Measurements from ENCODE around the gene MAPKAPK2. TPM values are rescaled to one million over a fixed set of nuclear protein-coding genes. Genes with fewer than 3 reads are reported as not detected.

MAPKAPK2 gene
- total RNA-seq, 1 donor from 2014 or later: 93.8 TPM

GRCh38 chr1:206668351-206668750, 16.4 kb upstream of the MAPKAPK2 start:
- H3K9me3 Mint-ChIP-seq (ENCODE audit: unreplicated experiment): peaks cover 4% of the 10 kb centered on the region
- no peaks in the 10 kb centered on the region for H3K36me3 Mint-ChIP-seq (ENCODE audit: unreplicated experiment)
- H3K27me3 Mint-ChIP-seq (ENCODE audit: unreplicated experiment): peaks cover 1% of the 10 kb centered on the region
- H3K4me1 Mint-ChIP-seq (ENCODE audit: low read depth, unreplicated experiment): peaks cover 7% of the 10 kb centered on the region
- no peak overlapping the region for H3K27ac Mint-ChIP-seq (ENCODE audit: unreplicated experiment)
- DNase-seq: no peak
- no peak for TF ChIP-seq CTCF (IDR thresholded peaks at IDR 0.05; ENCODE audit: partially characterized antibody, unreplicated experiment)
- H3K4me3 Mint-ChIP-seq (ENCODE audit: unreplicated experiment): no peak overlapping the region

- Mint-ChIP-seq H3K9me3 (ENCODE audit: unreplicated experiment) (no peaks in the 10 kb centered on the region), H3K4me3 (ENCODE audit: unreplicated experiment) (no peak overlapping the region), H3K36me3 (ENCODE audit: unreplicated experiment) (no peaks in the 10 kb centered on the region), H3K27ac (ENCODE audit: unreplicated experiment) (no peak overlapping the region), H3K27me3 (ENCODE audit: unreplicated experiment) (no peaks in the 10 kb centered on the region), H3K4me1 (ENCODE audit: low read depth, unreplicated experiment) (peaks cover 5% of the 10 kb centered on the region)
- no peak for DNase-seq
- TF ChIP-seq CTCF (IDR thresholded peaks at IDR 0.05; ENCODE audit: partially characterized antibody, unreplicated experiment): no peak
Observed at GRCh38 chr1:206668874-206669410, 15.8 kb upstream of the MAPKAPK2 start.

- Mint-ChIP-seq H3K4me3 (ENCODE audit: unreplicated experiment) (no peak overlapping the region), H3K36me3 (ENCODE audit: unreplicated experiment) (no peaks in the 10 kb centered on the region), H3K4me1 (ENCODE audit: low read depth, unreplicated experiment) (no peaks in the 10 kb centered on the region), H3K27me3 (ENCODE audit: unreplicated experiment) (peaks cover 5% of the 10 kb centered on the region), H3K9me3 (ENCODE audit: unreplicated experiment) (peaks cover 5% of the 10 kb centered on the region), H3K27ac (ENCODE audit: unreplicated experiment) (no peak overlapping the region)
- DNase-seq: no peak
- TF ChIP-seq CTCF (IDR thresholded peaks at IDR 0.05; ENCODE audit: partially characterized antibody, unreplicated experiment): no peak
Observed at GRCh38 chr1:206672011-206672688, 12.6 kb upstream of the MAPKAPK2 start.

- TF ChIP-seq CTCF (IDR thresholded peaks at IDR 0.05; ENCODE audit: partially characterized antibody, unreplicated experiment): no peak
- Mint-ChIP-seq H3K9me3 (ENCODE audit: unreplicated experiment) (peaks cover 5% of the 10 kb centered on the region), H3K4me1 (ENCODE audit: low read depth, unreplicated experiment) (no peaks in the 10 kb centered on the region), H3K36me3 (ENCODE audit: unreplicated experiment) (no peaks in the 10 kb centered on the region), H3K27ac (ENCODE audit: unreplicated experiment) (no peak overlapping the region), H3K4me3 (ENCODE audit: unreplicated experiment) (no peak overlapping the region), H3K27me3 (ENCODE audit: unreplicated experiment) (peaks cover 5% of the 10 kb centered on the region)
- no peak for DNase-seq
Observed at GRCh38 chr1:206672844-206673758, 11.6 kb upstream of the MAPKAPK2 start.

Data from glutamatergic neuron (in vitro differentiated cells).